Frontal cortex (tissue), 4 donors: ENCODE results near the gene YIPF1. TPM values are rescaled to one million over a fixed set of nuclear protein-coding genes. Genes with fewer than 3 reads are reported as not detected.
A peak's percentile ranks its signal among the peaks of the same experiment; 100 is the strongest.
"Not testable (repeated sequence)": the region's sequence is repeated elsewhere in the genome, so short reads cannot be mapped to it uniquely, and the experiment has no call there.

ENCODE experiments used
- DNase-seq, 2 donors: peaks; one replicate each; pipeline ENCODE4 v3.0.0; 2012; ENCODE audit warnings: low spot score in 2 of 2
- FAIRE-seq: peaks from 2 replicates; lab custom pipeline; 2012; peaks lifted over from hg19 to GRCh38; lab: Jason Lieb, UNC
- total RNA-seq: library from RNA; depleted of rRNA; stranded (reverse); fragments of >200 nt; gene quantifications from one replicate; pipeline ENCODE4 v1.2.3, GENCODE V29; 2014
- donor health status: control.
- donor health status: control.
- donor health status: control.

The YIPF1 gene
- total RNA-seq, 1 donor from 2014 or later: 15.5 TPM

- no peak for DNase-seq
- no peak for FAIRE-seq
These were observed 7.1 kb upstream of the YIPF1 start for GRCh38 chr1:53896635-53897229.

DNA sequence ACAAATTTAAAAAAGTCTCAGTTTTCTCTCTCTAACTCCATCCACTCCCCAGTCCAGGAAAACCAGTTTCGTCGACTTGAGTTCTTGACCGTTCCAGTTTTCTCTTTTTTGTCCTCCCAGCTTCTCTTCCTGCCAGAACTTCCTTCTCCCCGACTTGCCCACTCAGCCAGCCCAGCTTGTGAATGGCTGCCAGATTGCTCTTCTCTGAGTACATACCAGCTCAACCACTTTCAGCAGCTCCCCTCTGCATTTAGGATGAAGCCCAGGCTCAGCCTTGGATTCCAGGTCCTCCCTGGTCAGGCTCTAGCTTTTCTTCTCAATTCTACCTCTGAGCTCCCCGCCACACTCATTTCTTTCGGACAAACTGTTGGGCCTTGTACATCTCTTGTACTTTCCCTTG lies 5.8 kb upstream of the YIPF1 start:
- FAIRE-seq: no peak

GRCh38 chr1:53894644-53895043 lies 5.0 kb upstream of the YIPF1 start:
- no peak for FAIRE-seq

More for the DNA sequence above, 5.8 kb upstream of the YIPF1 start:
- DNase-seq: no peak

GRCh38 chr1:53893999-53894636 lies 4.5 kb upstream of the YIPF1 start, which contains the start of gene DIO1:
Gene DIO1 (plus strand): TSS chr1:53894187. CDS start chr1:53894211, 24 bp downstream.
- no peak for FAIRE-seq

More at GRCh38 chr1:53894644-53895043, 5.0 kb upstream of the YIPF1 start:
- no peak for DNase-seq

DNA sequence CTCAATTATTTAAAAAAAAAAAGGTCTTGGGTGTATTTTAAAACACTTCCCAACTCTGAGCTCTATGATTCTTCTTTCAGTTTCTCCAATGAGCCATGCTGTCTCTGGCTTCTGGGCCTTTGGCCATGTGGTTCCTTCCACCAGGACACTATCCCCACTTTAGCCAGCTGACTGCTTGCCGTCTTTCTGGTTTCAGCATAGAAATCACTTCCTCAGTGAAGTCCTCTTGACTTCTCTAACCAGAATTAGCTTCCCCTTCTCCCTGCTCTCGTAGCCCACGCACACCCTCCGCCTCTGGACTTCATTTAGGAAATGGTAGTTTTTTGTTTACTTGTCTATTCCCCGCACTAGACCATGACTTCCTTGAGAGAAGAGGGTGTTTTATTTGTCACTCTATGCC lies 3.3 kb upstream of the YIPF1 start:
- DNase-seq (peak in 1 of 2 donors; percentile 10), FAIRE-seq (no peak)

More at GRCh38 chr1:53893999-53894636, 4.5 kb upstream of the YIPF1 start, which contains the start of gene DIO1:
- no peak for DNase-seq

DNA sequence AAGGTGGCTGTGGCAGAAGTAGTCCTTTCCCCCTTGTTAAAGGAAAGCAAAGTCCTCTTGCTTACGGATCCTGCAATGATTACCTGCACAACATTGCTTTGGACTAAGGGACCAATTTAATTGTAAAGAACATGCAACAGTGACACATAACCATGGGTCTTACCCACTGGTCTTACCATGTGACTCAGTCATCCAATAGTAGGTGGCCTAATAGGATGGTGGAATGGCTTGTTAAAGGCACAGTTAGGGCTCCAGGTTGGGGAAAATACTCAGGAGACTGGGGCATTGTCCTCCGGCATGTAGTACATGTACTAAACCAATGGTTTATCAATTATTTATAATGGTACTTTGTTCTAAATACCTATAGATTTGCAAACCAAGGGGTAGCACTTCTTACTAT lies 2.1 kb upstream of the YIPF1 start:
- DNase-seq (no peak), FAIRE-seq (no peak)

GRCh38 chr1:53891018-53891417 lies 1.4 kb upstream of the YIPF1 start:
- no peak for FAIRE-seq

GRCh38 chr1:53890522-53890941 lies 935 bp upstream of the YIPF1 start:
- DNase-seq: no peak
- no peak for FAIRE-seq

More at GRCh38 chr1:53891018-53891417, 1.4 kb upstream of the YIPF1 start:
- no peak for DNase-seq

DNA sequence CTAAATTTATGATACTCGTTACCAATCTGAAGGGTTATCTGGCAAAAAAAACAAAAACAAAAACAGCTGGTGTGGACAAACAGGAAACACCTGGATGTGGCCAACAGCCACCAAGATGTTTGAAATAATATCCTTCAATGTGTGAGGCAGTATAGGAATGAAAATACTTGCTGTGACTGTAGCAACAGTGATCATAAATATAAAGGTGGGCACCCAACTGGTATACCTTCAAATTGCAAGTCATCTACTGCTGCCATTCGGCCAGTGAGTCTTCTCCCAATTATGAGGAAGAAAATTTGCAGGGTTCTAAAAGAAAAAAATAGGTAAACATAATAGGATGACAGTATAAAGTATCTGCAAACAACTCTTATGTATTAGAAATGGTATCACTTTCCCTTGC lies 916 bp downstream of the YIPF1 start:
- no peak for FAIRE-seq
- no peak for DNase-seq

- not testable (repeated sequence) for FAIRE-seq, DNase-seq
These were observed 6.0 kb downstream of the YIPF1 start for GRCh38 chr1:53883600-53883999.

DNA sequence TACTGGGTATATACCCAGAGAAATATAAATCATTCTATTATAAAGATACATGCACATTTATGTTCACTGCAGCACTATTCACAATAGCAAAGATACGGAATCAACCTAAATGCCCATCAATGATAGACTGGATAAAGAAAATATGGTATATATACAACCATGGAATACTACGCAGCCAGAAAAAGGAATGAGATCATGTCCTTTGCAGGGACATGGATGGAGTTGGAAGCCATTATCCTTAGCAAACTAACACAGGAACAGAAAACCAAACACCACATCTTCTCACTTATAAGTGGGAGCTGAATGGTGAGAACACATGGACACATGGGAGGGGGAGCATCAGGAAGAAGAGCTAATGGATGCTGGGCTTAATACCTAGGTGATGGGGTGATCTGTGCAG lies 7.7 kb downstream of the YIPF1 start:
- not testable (repeated sequence) for DNase-seq, FAIRE-seq

DNA sequence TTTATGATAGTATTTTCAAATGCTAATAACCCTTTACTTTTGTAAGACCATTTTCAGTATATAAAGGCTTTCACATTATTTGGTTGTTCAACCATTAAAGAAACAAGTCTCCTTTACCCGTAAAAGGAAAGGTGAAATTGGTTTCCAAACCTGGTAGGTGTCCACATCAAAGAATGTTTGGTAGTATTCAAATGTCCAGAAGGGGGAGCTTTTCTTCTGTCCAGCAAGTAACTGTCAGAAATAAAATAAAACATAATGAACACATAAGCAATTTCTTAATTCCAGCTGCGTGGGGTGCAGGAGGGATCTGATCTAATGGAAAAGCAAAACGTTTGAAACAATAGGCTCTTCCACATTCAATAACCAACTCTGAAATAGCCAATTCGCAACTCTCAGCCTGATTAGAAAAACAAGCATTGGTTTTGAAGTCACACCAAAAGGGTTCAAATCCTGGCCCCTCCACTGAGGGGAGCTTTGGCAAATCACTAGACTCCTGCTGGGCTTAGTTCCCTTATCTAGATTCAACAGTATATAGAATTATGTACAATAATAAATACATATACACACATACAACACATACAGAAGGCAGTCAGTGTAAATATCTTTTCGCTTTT lies 11.0 kb downstream of the YIPF1 start:
- no peak for DNase-seq
- no peak for FAIRE-seq

GRCh38 chr1:53875150-53875549 lies 14.4 kb downstream of the YIPF1 start:
- not testable (repeated sequence) for FAIRE-seq, DNase-seq

DNA sequence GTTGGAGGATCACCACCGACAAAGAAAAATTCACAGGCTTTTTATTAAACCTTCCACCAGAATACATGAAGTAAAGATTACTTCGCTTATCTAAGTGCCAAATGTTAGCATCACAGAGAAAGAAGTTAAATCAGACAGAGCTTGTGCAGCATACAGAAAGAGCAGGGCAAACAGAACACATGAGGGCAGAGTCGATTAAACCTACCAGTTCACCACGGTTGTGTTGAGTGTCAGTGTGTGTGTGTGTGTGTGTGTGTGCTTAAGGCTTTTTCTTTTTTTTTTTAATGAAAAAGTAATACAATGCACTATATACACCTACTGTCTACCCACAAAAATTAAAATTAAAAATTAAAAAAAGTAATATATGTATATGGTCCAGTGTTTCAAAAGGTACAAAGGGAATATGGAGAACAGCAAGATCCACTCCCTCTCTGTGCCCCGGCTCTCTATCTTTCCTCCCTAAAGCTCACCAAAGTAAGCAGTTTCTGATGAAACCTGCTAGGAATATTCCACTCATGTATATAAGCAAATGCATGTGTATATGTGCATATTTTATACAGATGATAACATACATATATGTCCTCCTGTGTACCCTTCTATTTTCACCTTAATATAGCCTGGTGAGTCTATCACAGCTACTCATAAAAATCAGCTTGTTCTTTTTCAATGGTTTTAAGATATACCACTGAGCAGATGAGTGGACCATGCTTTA lies 17.7 kb downstream of the YIPF1 start:
- FAIRE-seq: no peak
- DNase-seq: no peak

DNA sequence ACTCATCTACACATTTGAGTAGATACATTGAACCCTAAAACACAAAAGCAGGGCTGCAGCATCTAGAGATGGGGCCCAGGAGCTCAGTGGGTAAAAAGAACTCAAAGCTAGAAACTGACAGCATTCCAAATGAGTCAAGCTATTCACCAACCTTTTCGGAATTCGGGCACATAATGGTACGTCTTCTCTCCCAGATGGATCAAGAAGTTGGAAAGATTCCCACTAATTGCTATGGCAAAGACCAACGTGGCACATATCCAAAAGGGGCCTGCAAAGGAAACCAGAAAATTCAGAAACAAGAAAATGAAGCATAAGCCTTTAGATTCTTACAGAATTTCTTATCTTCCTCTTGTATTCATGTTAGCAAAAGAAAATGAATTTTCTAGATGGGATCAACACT lies 18.4 kb downstream of the YIPF1 start:
- FAIRE-seq (no peak), DNase-seq (no peak)

DNA sequence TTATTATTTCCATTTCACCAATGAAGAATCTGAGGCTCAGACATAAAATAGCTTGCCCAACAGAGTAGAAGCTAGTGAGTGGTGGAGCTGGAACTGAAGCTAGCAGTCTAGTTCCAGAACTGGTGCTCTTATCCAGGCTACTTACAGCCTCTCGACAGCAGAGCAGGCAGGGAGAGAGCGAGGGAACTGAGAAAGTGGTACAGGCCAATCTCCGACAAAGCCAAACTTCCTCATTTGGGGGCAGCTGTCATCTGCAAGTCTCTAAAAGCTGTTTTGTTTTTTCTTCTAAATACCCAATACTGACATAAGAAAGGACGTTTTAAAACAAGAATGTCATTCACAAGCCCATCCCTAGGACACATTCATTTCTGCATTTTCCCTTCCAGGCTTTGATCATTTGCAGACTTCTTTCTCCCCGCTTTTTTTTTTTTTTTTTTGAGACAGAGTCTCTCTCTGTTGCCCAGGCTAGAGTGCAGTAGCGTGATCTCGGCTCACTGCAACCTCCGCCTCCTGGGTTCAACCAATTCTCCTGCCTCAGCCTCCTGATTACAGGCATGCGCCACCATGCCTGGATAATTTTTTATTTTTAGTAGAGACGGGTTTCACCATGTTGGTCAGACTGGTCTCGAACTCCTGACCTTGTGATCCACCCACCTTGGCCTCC lies 20.0 kb downstream of the YIPF1 start:
- DNase-seq: no peak
- FAIRE-seq: no peak

- no peak for DNase-seq
- FAIRE-seq: no peak
These were observed 21.0 kb downstream of the YIPF1 start for GRCh38 chr1:53868565-53868964.

DNA sequence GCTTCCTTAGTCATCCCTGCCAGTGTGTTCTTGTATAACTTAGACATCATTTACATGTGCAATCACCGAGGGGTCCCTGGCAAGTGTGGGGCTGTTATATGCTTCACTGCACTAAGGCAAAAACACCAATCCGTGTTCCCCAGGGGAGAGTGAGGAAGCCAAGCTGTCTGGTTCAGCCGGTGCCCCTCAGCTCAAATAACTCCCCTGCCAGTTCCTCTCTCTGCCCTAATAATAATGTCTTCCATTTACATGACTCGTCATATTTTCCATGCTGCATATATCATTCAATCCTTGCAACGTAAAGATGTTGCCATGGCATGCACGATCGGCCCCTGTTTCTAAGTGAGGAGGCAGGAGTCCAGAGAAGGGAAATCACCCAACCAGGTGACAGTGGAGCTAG lies 27.1 kb downstream of the YIPF1 start:
- DNase-seq: no peak
- no peak for FAIRE-seq

DNA sequence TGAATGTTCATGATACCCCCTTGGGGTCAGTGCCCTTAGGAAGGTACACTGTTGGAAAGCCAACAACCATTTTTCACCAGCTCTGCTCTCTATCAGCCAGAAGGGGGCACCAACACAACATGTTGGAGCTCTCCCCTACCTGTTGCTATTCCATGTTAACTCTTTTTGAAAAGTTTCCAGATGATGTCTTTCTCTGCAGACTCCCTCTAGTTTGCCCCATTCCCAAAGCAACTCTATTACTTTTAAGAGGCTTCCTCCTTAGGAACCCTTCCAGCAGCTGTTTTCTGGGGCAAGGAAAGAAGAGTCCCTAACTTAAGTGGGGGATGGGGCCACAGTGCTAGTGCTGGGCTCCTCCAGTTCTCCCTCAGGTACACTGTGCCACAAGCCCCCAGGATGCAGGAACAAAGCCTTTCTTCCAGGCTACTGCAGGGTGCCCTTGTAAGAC lies 28.6 kb downstream of the YIPF1 start:
- FAIRE-seq (no peak), DNase-seq (peak in 1 of 2 donors; percentile 48)
